Measurements from ENCODE around the gene MT1G.

DNA sequence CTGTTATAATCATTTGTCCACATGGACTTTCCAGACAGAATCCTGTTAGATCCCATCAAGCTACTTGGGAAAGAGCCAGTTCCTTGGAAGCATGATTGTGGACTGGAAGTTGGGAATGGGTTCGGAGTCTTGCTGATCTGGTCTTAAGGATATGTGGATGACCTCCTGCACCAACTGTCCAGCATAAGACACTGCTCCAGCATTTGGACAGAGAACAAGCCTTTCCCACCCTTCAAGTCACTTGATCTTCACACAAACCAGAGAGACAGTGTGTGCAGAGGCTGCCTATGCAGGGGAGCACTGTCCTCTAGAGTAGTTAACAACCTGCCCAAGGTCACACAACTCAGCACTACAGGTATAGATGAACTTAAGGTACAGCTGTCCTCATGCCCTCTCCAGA, 22.0 kb downstream of the MT1G start:
- TF ChIP-seq, protein P1, sequence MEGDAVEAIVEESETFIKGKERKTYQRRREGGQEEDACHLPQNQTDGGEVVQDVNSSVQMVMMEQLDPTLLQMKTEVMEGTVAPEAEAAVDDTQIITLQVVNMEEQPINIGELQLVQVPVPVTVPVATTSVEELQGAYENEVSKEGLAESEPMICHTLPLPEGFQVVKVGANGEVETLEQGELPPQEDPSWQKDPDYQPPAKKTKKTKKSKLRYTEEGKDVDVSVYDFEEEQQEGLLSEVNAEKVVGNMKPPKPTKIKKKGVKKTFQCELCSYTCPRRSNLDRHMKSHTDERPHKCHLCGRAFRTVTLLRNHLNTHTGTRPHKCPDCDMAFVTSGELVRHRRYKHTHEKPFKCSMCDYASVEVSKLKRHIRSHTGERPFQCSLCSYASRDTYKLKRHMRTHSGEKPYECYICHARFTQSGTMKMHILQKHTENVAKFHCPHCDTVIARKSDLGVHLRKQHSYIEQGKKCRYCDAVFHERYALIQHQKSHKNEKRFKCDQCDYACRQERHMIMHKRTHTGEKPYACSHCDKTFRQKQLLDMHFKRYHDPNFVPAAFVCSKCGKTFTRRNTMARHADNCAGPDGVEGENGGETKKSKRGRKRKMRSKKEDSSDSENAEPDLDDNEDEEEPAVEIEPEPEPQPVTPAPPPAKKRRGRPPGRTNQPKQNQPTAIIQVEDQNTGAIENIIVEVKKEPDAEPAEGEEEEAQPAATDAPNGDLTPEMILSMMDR (IDR thresholded peaks at IDR 0.05), result no peak
- TF ChIP-seq POLR2A (IDR thresholded peaks at IDR 0.05), result no peak

All from thyroid gland (tissue), 4 donors.